ENCODE results near the gene NMRK1.

Gene NMRK1

GRCh38 chr9:75101004-75101588 is 13.1 kb upstream of the NMRK1 start:
- DNase-seq (ENCODE audit: low spot score) = no peak

GRCh38 chr9:75096796-75097195 is 8.8 kb upstream of the NMRK1 start:
- no peak for DNase-seq (ENCODE audit: low spot score)

GRCh38 chr9:75092766-75093165 is 4.8 kb upstream of the NMRK1 start:
- no peak for DNase-seq (ENCODE audit: low spot score)

DNA sequence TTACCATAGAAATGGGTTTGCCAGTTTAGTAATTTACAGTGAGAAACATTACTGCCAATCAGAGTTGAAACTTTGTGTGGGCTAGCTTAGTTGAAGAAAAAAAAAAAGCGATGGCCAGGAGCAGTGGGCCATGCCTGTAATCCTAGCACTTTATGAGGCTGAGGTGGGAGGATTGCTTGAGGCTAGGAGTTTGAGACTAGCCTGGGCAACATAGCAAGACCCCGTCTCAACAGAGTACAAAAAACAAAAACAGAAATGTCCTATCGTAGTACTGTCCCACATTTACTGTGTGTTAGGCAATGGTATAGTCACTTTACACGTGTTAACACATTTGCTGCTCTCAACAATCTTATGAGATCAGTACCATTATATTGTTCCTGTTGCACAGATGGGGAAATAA is 2.6 kb upstream of the NMRK1 start:
- no peak for DNase-seq (ENCODE audit: low spot score)

DNA sequence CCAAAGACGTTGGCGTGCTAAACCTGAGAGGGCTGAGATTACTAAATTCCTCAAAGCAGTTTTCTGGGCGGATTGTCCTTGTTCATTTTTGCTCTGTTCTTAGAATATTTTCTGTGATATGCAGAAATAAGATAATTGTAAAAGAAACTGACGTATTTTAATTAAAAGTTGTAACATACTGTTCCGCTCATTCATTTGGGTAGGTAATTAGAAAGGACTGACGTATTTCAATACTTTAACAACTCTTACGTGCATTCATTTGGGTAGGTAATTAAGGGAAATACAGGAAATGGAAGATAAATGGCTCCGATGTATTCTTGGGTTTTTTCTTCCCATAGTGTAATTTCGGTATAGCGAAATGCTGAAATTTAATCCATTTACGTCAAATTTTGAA is 1.4 kb upstream of the NMRK1 start:
- DNase-seq (ENCODE audit: low spot score) = no peak

- peak; percentile 77 for DNase-seq (ENCODE audit: low spot score)
These were observed 854 bp upstream of the NMRK1 start for GRCh38 chr9:75088646-75089372.

- peak; percentile 65 for DNase-seq (ENCODE audit: low spot score)
These were observed 599 bp downstream of the NMRK1 start for GRCh38 chr9:75087289-75087823.

GRCh38 chr9:75086541-75087288 is 1.2 kb downstream of the NMRK1 start:
- DNase-seq (ENCODE audit: low spot score) = no peak

GRCh38 chr9:75085640-75086039 is 2.3 kb downstream of the NMRK1 start:
- DNase-seq (ENCODE audit: low spot score) = no peak

- DNase-seq (ENCODE audit: low spot score) = no peak
These were observed 3.8 kb downstream of the NMRK1 start for GRCh38 chr9:75084081-75084672.

- peak; percentile 58 for DNase-seq (ENCODE audit: low spot score)
These were observed 4.6 kb downstream of the NMRK1 start for GRCh38 chr9:75083188-75083970.

DNA sequence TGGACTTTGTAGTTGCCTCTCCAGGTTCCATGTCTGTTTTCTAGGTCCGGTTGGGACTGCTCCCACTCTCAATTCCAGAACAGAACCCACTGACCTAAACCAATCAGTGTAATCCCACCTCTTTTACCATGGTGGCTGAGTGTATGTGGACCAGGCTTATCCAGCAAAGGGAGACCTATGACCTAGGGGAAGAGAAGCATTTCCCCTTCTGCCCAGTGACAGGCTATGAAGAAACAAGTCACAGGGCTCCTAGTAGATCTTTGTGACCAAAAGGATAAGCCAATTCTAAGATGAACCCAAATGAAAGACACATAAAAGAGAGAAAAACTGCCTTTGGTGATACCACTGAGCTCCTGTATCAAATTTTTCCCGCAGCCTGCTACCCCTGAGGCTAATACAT is 6.3 kb downstream of the NMRK1 start:
- no peak for DNase-seq (ENCODE audit: low spot score)

- DNase-seq (ENCODE audit: low spot score) = no peak
These were observed 15.1 kb downstream of the NMRK1 start for GRCh38 chr9:75072895-75073294.

- peak; percentile 73 for DNase-seq (ENCODE audit: low spot score)
These were observed 16.3 kb downstream of the NMRK1 start for GRCh38 chr9:75071530-75072122.

GRCh38 chr9:75069171-75069570 is 18.8 kb downstream of the NMRK1 start:
- no peak for DNase-seq (ENCODE audit: low spot score)

GRCh38 chr9:75067894-75068293 is 20.1 kb downstream of the NMRK1 start:
- DNase-seq (ENCODE audit: low spot score) = no peak

DNA sequence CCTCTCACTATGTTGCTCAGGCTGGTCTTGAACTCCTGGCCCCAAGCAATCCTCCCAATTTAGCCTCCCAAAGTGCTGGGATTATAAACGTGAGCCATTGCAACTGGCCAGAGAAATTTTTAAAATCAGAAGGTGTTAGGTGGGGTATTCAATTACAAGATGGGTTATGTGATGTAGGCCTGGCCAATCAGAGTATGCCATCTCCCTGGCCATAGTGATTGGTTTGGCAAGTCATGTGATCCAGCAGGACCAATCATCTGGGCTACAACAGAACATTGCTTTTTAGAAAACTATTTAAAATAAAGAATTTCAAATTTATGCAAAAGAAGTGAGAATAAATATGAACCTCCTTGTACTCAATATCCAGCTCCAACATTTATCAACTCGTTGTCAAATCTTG is 22.4 kb downstream of the NMRK1 start:
- DNase-seq (ENCODE audit: low spot score) = no peak

DNA sequence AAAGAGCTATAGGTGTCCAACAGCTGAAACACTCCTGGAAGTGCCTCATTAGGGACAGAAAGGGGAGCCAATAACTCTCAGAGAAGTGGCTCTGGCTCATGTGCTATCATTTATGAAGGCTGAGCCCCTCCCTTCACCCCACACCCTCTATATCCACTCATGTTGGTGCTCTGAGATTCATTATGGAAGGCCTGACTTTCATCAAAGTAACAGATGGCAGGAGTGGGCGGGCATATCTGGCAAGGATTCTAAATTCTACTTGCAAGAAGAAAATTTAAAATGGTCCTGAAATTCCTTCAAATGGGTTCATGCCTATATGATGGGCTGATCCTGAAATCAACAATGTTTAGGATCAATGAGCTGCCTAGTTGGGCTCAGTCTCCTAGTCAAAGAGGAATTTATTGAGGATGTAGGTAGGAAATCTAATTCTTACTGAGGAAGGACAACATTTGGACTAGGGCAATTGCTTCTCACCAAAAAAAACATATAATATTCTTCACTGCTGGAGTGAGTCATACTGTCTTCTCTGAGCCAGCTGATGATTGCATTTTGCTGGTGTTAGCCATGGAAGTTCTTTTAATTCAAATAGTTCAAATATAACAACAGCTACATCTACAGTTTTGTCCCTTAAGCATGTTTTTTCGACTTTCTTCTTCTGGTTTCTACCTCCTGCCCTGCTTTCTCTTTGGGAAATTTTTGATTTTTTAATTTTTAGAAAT is 23.5 kb downstream of the NMRK1 start:
- no peak for DNase-seq (ENCODE audit: low spot score)

DNA sequence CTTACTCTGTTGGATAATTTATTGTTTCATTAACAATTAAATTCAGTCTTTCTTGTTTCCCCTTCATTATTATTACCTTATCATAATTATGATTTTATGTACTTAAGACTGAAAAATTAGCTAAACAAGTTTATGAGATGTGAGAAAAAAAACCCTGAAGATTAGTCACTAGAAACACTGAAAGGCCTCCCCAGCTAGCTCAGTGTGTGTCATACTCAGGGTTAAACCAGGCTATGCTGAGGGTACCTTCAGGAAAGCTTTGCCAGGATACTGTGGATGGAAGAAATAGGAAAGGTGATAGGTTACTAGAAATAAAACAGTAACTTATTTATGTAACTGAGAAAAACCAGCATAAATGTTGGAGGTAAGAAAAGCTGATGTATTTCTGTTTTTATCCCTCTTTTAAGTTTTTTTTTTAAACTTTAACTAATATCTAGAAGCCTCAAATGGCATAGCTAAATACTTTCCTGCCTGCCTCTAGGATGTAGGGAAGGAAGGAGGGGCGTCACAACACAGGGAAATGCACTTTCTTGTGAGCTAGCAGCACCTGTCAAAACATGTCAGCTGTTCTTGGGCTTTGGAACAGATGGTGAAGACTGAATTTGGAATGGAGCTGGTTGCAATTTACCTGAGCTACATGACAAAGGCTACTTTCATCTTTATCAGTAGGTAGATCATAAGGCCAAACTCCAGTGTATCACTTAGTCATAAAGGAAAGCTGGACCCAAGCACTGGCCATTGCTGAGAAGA is 24.2 kb downstream of the NMRK1 start:
- no peak for DNase-seq (ENCODE audit: low spot score)

DNA sequence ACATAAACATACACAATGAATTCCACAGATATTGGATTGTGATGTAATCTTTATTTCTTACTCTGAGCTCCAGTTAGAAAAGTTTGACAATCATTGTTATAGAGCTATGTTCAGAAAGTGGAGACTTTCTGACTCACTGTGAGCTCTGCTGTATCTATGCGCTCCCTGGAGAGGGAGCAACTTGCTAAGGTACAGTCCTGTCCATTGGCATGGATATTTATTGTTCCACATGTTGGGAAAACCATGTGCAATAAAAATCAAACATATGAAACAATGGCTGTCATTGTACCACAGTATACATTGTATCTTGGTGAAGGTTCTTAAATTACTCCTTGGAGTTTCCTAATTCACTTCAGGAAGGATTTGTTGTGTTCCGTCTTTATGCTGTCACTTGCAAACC is 26.8 kb downstream of the NMRK1 start:
- DNase-seq (ENCODE audit: low spot score) = no peak
